ENCODE measurements around the gene AGPAT3.

Gene AGPAT3

GRCh38 chr21:43931489-43931888 is 66.5 kb downstream of the AGPAT3 start:
- no peak overlapping the region for H3K27ac ChIP-seq (ENCODE audit: low read depth, low read length)
- no peaks in the 10 kb centered on the region for H3K9me3 ChIP-seq (ENCODE audit: control insufficient read depth, insufficient read depth, low read length)
- no peak for TF ChIP-seq EZH2phosphoT487 (IDR thresholded peaks at IDR 0.05; ENCODE audit: borderline replicate concordance, low read length)
- TF ChIP-seq, protein P1, sequence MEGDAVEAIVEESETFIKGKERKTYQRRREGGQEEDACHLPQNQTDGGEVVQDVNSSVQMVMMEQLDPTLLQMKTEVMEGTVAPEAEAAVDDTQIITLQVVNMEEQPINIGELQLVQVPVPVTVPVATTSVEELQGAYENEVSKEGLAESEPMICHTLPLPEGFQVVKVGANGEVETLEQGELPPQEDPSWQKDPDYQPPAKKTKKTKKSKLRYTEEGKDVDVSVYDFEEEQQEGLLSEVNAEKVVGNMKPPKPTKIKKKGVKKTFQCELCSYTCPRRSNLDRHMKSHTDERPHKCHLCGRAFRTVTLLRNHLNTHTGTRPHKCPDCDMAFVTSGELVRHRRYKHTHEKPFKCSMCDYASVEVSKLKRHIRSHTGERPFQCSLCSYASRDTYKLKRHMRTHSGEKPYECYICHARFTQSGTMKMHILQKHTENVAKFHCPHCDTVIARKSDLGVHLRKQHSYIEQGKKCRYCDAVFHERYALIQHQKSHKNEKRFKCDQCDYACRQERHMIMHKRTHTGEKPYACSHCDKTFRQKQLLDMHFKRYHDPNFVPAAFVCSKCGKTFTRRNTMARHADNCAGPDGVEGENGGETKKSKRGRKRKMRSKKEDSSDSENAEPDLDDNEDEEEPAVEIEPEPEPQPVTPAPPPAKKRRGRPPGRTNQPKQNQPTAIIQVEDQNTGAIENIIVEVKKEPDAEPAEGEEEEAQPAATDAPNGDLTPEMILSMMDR (IDR thresholded peaks at IDR 0.05; ENCODE audit: low read depth, low read length, poor library complexity, severe bottlenecking) = no peak
- no peaks in the 10 kb centered on the region for H3K27me3 ChIP-seq (ENCODE audit: control insufficient read depth, low read length)
- H3K79me2 ChIP-seq (ENCODE audit: control insufficient read depth, low read length) = 0 out of 2 replicates have a peak, but pooled peaks cover 4% of the 10 kb centered on the region
- H3K4me1 ChIP-seq (ENCODE audit: control insufficient read depth, low read length) = no peaks in the 10 kb centered on the region
- no peaks in the 10 kb centered on the region for H3K36me3 ChIP-seq (ENCODE audit: control insufficient read depth, low read length)
- H3K9me2 ChIP-seq (replicated peaks; ENCODE audit: control insufficient read depth, low read length) = no peaks in the 10 kb centered on the region
- H3K4me2 ChIP-seq (ENCODE audit: low read length) = no peak overlapping the region
- H3K4me3 ChIP-seq (ENCODE audit: low read length) = no peak overlapping the region
- no peaks in the 10 kb centered on the region for H3F3A ChIP-seq (ENCODE audit: control insufficient read depth, insufficient read depth)
- no peaks in the 10 kb centered on the region for H4K20me1 ChIP-seq (ENCODE audit: control insufficient read depth, insufficient read depth, low read depth, low read length)

GRCh38 chr21:43932005-43932404 is 67.0 kb downstream of the AGPAT3 start:
- no peak for TF ChIP-seq EZH2phosphoT487 (IDR thresholded peaks at IDR 0.05; ENCODE audit: borderline replicate concordance, low read length)
- TF ChIP-seq, protein P1 (IDR thresholded peaks at IDR 0.05; ENCODE audit: low read depth, low read length, poor library complexity, severe bottlenecking) = no peak
- Histone ChIP-seq H3K79me2 (ENCODE audit: control insufficient read depth, low read length) (0 out of 2 replicates have a peak, but pooled peaks cover 4% of the 10 kb centered on the region), H3K27me3 (ENCODE audit: control insufficient read depth, low read length) (no peaks in the 10 kb centered on the region), H3K4me2 (ENCODE audit: low read length) (no peak overlapping the region), H3F3A (ENCODE audit: control insufficient read depth, insufficient read depth) (no peaks in the 10 kb centered on the region), H3K9me2 (replicated peaks; ENCODE audit: control insufficient read depth, low read length) (no peaks in the 10 kb centered on the region), H3K4me1 (ENCODE audit: control insufficient read depth, low read length) (no peaks in the 10 kb centered on the region; the same call in 1 of the 2 replicates), H4K20me1 (ENCODE audit: control insufficient read depth, insufficient read depth, low read depth, low read length) (no peaks in the 10 kb centered on the region), H3K36me3 (ENCODE audit: control insufficient read depth, low read length) (no peaks in the 10 kb centered on the region), H3K27ac (ENCODE audit: low read depth, low read length) (no peak overlapping the region), H3K4me3 (ENCODE audit: low read length) (no peak overlapping the region), H3K9me3 (ENCODE audit: control insufficient read depth, insufficient read depth, low read length) (no peaks in the 10 kb centered on the region)

DNA sequence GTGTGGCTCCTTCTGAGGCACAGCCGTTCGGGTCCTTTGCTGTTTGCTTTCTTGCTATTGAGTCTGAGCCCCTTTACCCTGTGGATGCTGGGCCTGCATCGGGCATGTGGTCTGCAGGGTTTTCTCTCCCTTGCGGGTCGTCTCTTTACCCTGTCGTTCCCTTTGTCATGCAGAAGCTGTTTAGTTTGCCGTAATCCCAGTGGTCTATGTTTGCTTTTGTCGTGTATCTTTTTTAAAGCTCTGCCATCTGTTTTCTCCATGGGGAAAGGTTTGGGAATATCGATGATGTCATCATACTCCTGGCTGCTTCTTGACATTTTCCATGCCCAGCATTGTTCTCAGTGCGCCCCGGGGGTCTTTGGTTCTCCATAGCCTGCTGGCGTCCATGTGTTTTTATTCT is 68.2 kb downstream of the AGPAT3 start:
- no peaks in the 10 kb centered on the region for H4K20me1 ChIP-seq (ENCODE audit: control insufficient read depth, insufficient read depth, low read depth, low read length)
- H3K27ac ChIP-seq (ENCODE audit: low read depth, low read length) = no peak overlapping the region
- H3K4me3 ChIP-seq (ENCODE audit: low read length) = no peak overlapping the region
- H3K9me3 ChIP-seq (ENCODE audit: control insufficient read depth, insufficient read depth, low read length) = no peaks in the 10 kb centered on the region
- no peaks in the 10 kb centered on the region for H3K27me3 ChIP-seq (ENCODE audit: control insufficient read depth, low read length)
- H3K4me2 ChIP-seq (ENCODE audit: low read length) = no peak overlapping the region
- H3K79me2 ChIP-seq (ENCODE audit: control insufficient read depth, low read length) = 0 out of 2 replicates have a peak, but pooled peaks cover 4% of the 10 kb centered on the region
- peaks cover 12% of the 10 kb centered on the region for H3K4me1 ChIP-seq (ENCODE audit: control insufficient read depth, low read length)
- H3K36me3 ChIP-seq (ENCODE audit: control insufficient read depth, low read length) = no peaks in the 10 kb centered on the region
- no peaks in the 10 kb centered on the region for H3K9me2 ChIP-seq (replicated peaks; ENCODE audit: control insufficient read depth, low read length)
- H3F3A ChIP-seq (ENCODE audit: control insufficient read depth, insufficient read depth) = peaks cover 6% of the 10 kb centered on the region
- no peak for TF ChIP-seq EZH2phosphoT487 (IDR thresholded peaks at IDR 0.05; ENCODE audit: borderline replicate concordance, low read length)
- TF ChIP-seq, protein P1 (IDR thresholded peaks at IDR 0.05; ENCODE audit: low read depth, low read length, poor library complexity, severe bottlenecking) = no peak
